AG08396 (cell line): ENCODE measurements around the gene SMARCD3.
A peak's percentile ranks its signal among the peaks of the same experiment; 100 is the strongest.

Source experiments
- DNase-seq: peaks from one replicate; pipeline ENCODE4 v3.0.0; 2012; ENCODE audit warnings: low spot score, mixed read lengths

Gene SMARCD3

GRCh38 chr7:151236406-151236805, 12.1 kb downstream of the SMARCD3 start:
- DNase-seq = no peak

GRCh38 chr7:151235091-151235787, 13.3 kb downstream of the SMARCD3 start:
- DNase-seq = no peak

- no peak for DNase-seq
These were observed 14.7 kb downstream of the SMARCD3 start for GRCh38 chr7:151233804-151234203.

- DNase-seq = peak; percentile 91
These were observed 15.4 kb downstream of the SMARCD3 start for GRCh38 chr7:151232917-151233701.

- DNase-seq = peak; percentile 97
These were observed 16.2 kb downstream of the SMARCD3 start, which contains the start of gene CHPF2 for GRCh38 chr7:151232091-151232916. Gene CHPF2, plus strand, starts transcription at chr7:151232483. Its CDS starts 1,529 bp downstream, at chr7:151234012.

- DNase-seq = no peak
These were observed 17.4 kb downstream of the SMARCD3 start for GRCh38 chr7:151231080-151231479.

GRCh38 chr7:151229249-151229648, 19.2 kb downstream of the SMARCD3 start:
- no peak for DNase-seq

GRCh38 chr7:151228024-151228866, 20.2 kb downstream of the SMARCD3 start:
- DNase-seq = no peak

- peak; percentile 98 for DNase-seq
These were observed 21.4 kb downstream of the SMARCD3 start, which contains the start of gene ABCF2 for GRCh38 chr7:151226875-151227782. Gene ABCF2, minus strand, starts transcription at chr7:151227205. Its CDS starts 747 bp downstream, at chr7:151226458.

GRCh38 chr7:151226560-151226874, 22.0 kb downstream of the SMARCD3 start:
- DNase-seq = no peak

- no peak for DNase-seq
These were observed 22.5 kb downstream of the SMARCD3 start for GRCh38 chr7:151225948-151226510.

GRCh38 chr7:151223728-151224127, 24.8 kb downstream of the SMARCD3 start:
- no peak for DNase-seq

GRCh38 chr7:151218170-151218569, 30.3 kb downstream of the SMARCD3 start:
- DNase-seq = no peak

GRCh38 chr7:151215396-151215795, 33.1 kb downstream of the SMARCD3 start:
- no peak for DNase-seq

- DNase-seq = no peak
These were observed 34.7 kb downstream of the SMARCD3 start for GRCh38 chr7:151213826-151214225.

- no peak for DNase-seq
These were observed 35.9 kb downstream of the SMARCD3 start for GRCh38 chr7:151212626-151213025.

- DNase-seq = no peak
These were observed 37.2 kb downstream of the SMARCD3 start for GRCh38 chr7:151211155-151211772.

GRCh38 chr7:151210087-151210854, 38.2 kb downstream of the SMARCD3 start, which contains the start of gene H2BK1:
Gene H2BK1, minus strand, starts transcription at chr7:151210488. Its CDS starts 170 bp downstream, at chr7:151210318.
- peak; percentile 5 for DNase-seq

GRCh38 chr7:151209588-151209987, 38.9 kb downstream of the SMARCD3 start:
- no peak for DNase-seq
